Thyroid gland (tissue), 4 donors: ENCODE data around the gene MAPK8. TPM values are rescaled to one million over a fixed set of nuclear protein-coding genes. Genes with fewer than 3 reads are reported as not detected.

Experiments
- DNase-seq, 2 donors: peaks; one replicate each; pipeline ENCODE4 v3.0.0-alpha.2; 2019
- H3K27ac ChIP-seq, 3 donors: fragments of 200-600 bp; sonication (generic); 1 replicate in 2 of 3; 2 replicates in 1 of 3; pipeline ENCODE4 v1.5.1; 2016 to 2019; ENCODE audit warnings: mild to moderate bottlenecking in 1 of 3, moderate library complexity in 1 of 3
- H3K27me3 ChIP-seq: fragments of 200-600 bp; sonication (generic); one replicate; pipeline ENCODE4 v1.5.1; 2019
- H3K36me3 ChIP-seq, 2 donors: fragments of 200-600 bp; sonication (generic); one replicate each; pipeline ENCODE4 v1.5.1; 2016 to 2019
- H3K4me1 ChIP-seq, 2 donors: fragments of 200-600 bp; sonication (generic); one replicate each; pipeline ENCODE4 v1.5.1; 2017 to 2019
- H3K4me3 ChIP-seq, 3 donors: fragments of 200-600 bp; sonication (generic); replicated peaks in 1 of 3; 1 replicate in 2 of 3; 2 replicates in 1 of 3; pipeline ENCODE4 v1.5.1; 2016; ENCODE audit warnings: mild to moderate bottlenecking in 1 of 3
- H3K9me3 ChIP-seq: fragments of 200-600 bp; sonication (generic); one replicate; pipeline ENCODE4 v1.5.1; 2017
- CTCF ChIP-seq, 6 experiments: fragments of 200-600 bp in 3 of 6; fragments of 450-650 bp in 3 of 6; sonication (generic) in 3 of 6; IDR thresholded peaks; one replicate each; pipeline ENCODE4 v1.5.1; 2016 to 2019; ENCODE audit warnings: antibody characterized with exemption in 6 of 6, mild to moderate bottlenecking in 2 of 6, inconsistent platforms in 1 of 6, moderate library complexity in 1 of 6
- POLR2A ChIP-seq, 2 donors: fragments of 450-650 bp; IDR thresholded peaks; one replicate each; pipeline ENCODE4 v1.6.1; 2017; ENCODE audit warnings: antibody characterized with exemption in 2 of 2, mild to moderate bottlenecking in 2 of 2, moderate library complexity in 1 of 2
- WGBS, 2 donors: methylation state at CpG; one replicate each; pipeline ENCODE4 v1.1.5; 2017; 5-methylcytosine and 5-hydroxymethylcytosine counted together
- intact Hi-C: fragments of 100-400 bp; cut with DNase I; formaldehyde crosslinking; loops from one replicate; pipeline ENCODE4 v1.15.1; 2023
- total RNA-seq, 4 donors: library from RNA; depleted of rRNA; stranded (reverse); fragments of >200 nt; gene quantifications; one replicate each; pipeline ENCODE4 v1.2.3, GENCODE V29; 2016

Gene MAPK8
- total RNA-seq, 4 donors from 2014 or later, result 76.2 to 165 (median 99.0) TPM

GRCh38 chr10:48363617-48364355 lies 57.3 kb downstream of the MAPK8 start:
- no peaks in the 10 kb centered on the region for H3K36me3 ChIP-seq
- intact Hi-C loops, result loop anchor here (5.0 kb wide), 1 partner anchor 294 kb away; no protein-coding TSS in a partner anchor
- WGBS, 2 donors, result 13 to 17% methylated on average over 5 of the region's 5 CpGs
- TF ChIP-seq CTCF (IDR thresholded peaks at IDR 0.05) (peak; percentile 34 to 95 (median 74)), POLR2A (IDR thresholded peaks at IDR 0.05) (no peak)
- H3K4me1 ChIP-seq, result peaks cover 37 to 39% of the 10 kb centered on the region in 2 donors
- H3K27ac ChIP-seq, result peak overlapping the region; percentile 47 to 65 (median 51)
- H3K9me3 ChIP-seq, result no peaks in the 10 kb centered on the region
- DNase-seq, result peak; percentile 66 to 74
- no peak overlapping the region for H3K4me3 ChIP-seq
- no peaks in the 10 kb centered on the region for H3K27me3 ChIP-seq

- no peak for TF ChIP-seq POLR2A (IDR thresholded peaks at IDR 0.05)
- no peak for TF ChIP-seq CTCF (IDR thresholded peaks at IDR 0.05)
- peak overlapping the region; percentile 47 to 65 (median 51) for H3K27ac ChIP-seq
- WGBS, 2 donors, result 19 to 24% methylated on average over 3 of the region's 3 CpGs
- no peaks in the 10 kb centered on the region for H3K36me3 ChIP-seq
- H3K4me1 ChIP-seq, result peaks cover 41 to 49% of the 10 kb centered on the region in 2 donors
- no peaks in the 10 kb centered on the region for H3K9me3 ChIP-seq
- no peak overlapping the region for H3K4me3 ChIP-seq
- no peaks in the 10 kb centered on the region for H3K27me3 ChIP-seq
- intact Hi-C loops, result loop anchor here (5.0 kb wide), 1 partner anchor 292 kb away; no protein-coding TSS in a partner anchor
- DNase-seq, result peak in 1 of 2 donors; percentile 15
Observed at GRCh38 chr10:48364659-48365405, 58.4 kb downstream of the MAPK8 start.

GRCh38 chr10:48365668-48366067 lies 59.2 kb downstream of the MAPK8 start:
- H3K9me3 ChIP-seq, result no peaks in the 10 kb centered on the region
- no peaks in the 10 kb centered on the region for H3K27me3 ChIP-seq
- TF ChIP-seq CTCF (IDR thresholded peaks at IDR 0.05) (no peak), POLR2A (IDR thresholded peaks at IDR 0.05) (no peak)
- no peak for DNase-seq
- H3K4me3 ChIP-seq, result no peak overlapping the region
- 98 to 100% methylated on average over 1 of the region's 1 CpG for WGBS, 2 donors
- peak overlapping the region; percentile 47 to 65 (median 51) for H3K27ac ChIP-seq
- peaks cover 45 to 58% of the 10 kb centered on the region in 2 donors for H3K4me1 ChIP-seq
- intact Hi-C loops, result no loop called here
- H3K36me3 ChIP-seq, result no peaks in the 10 kb centered on the region

GRCh38 chr10:48366261-48366660 lies 59.8 kb downstream of the MAPK8 start:
- H3K36me3 ChIP-seq, result no peaks in the 10 kb centered on the region
- no peak for DNase-seq

More at GRCh38 chr10:48366261-48366660, 59.8 kb downstream of the MAPK8 start:
- Histone ChIP-seq H3K27me3 (no peaks in the 10 kb centered on the region), H3K27ac (peak overlapping the region in 2 of 3 donors; percentile 47 to 65), H3K4me1 (peaks cover 43 to 61% of the 10 kb centered on the region in 2 donors), H3K9me3 (no peaks in the 10 kb centered on the region), H3K4me3 (no peak overlapping the region)
- intact Hi-C loops, result no loop called here
- TF ChIP-seq POLR2A (IDR thresholded peaks at IDR 0.05) (peak in 1 of 2 donors; percentile 30), CTCF (IDR thresholded peaks at IDR 0.05) (no peak)
